Smooth muscle cell of bladder (primary cell): ENCODE data around the gene HDGFL3. TPM values are rescaled to one million over a fixed set of nuclear protein-coding genes. Genes with fewer than 3 reads are reported as not detected.

Experiments
- total RNA-seq: library from RNA; depleted of rRNA; stranded (reverse); fragments of >200 nt; gene quantifications from 2 replicates; pipeline ENCODE4 v1.2.3, GENCODE V29; 2014

The HDGFL3 gene
- total RNA-seq = 21.6 and 42.0 TPM in 2 replicates

GRCh38 chr15:83207660-83208366, at the start of gene HDGFL3:
TSS of gene HDGFL3 (minus strand) at chr15:83207823. CDS start at chr15:83207414, 409 bp downstream.

GRCh38 chr15:83106994-83107840, 100.4 kb downstream of the HDGFL3 start, which contains the start of gene TM6SF1:
TSS of gene TM6SF1 (plus strand) at chr15:83107645. CDS start at chr15:83107681, 36 bp downstream.

Other genes starting within 250 kb of the HDGFL3 start
- 29.6 and 30.7 TPM in 2 replicates for gene RAMAC, start 221.6 kb downstream of the HDGFL3 start, total RNA-seq
- gene C15orf40, start 196.2 kb downstream of the HDGFL3 start, total RNA-seq = 5.7 and 8.1 TPM in 2 replicates
- gene BTBD1, start 140.6 kb downstream of the HDGFL3 start, total RNA-seq = 75.2 and 82.6 TPM in 2 replicates
- 0.55 and 1.4 TPM in 2 replicates for gene TM6SF1, start 100.2 kb downstream of the HDGFL3 start, total RNA-seq
- 7.3 and 8.7 TPM in 2 replicates for gene BNC1, start 76.8 kb upstream of the HDGFL3 start, total RNA-seq
- 0.18 and 0.28 TPM in 2 replicates for gene SH3GL3, start 239.5 kb upstream of the HDGFL3 start, total RNA-seq